K562 (cell line): ENCODE data around the gene ARHGEF7. TPM values are rescaled to one million over a fixed set of nuclear protein-coding genes. Genes with fewer than 3 reads are reported as not detected.

Experiments
- ATAC-seq: fragments of 200-7000 bp; cut with Tn5 transposase; 3 replicates; pipeline ENCODE4 v1.9.1; 2020; ENCODE audit warnings: moderate library complexity
- BruUV-seq: library from RNA; stranded (reverse); fragments of 400-500 nt; replicated peaks from 2 replicates; lab custom pipeline; 2021; lab: Mats Ljungman, UMichigan
- CTCF ChIA-PET: fragments of 300-600 bp; formaldehyde crosslinking; extraction: SDS; loops from one replicate; lab custom pipeline; 2021; ENCODE audit warnings: low intra/inter-chr PET ratio; lab: Yijun Ruan, JAX
- POLR2A ChIA-PET: fragments of 300-600, 350-650 bp; sonication (Branson Sonifier 250); formaldehyde crosslinking; extraction: SDS; loops from one replicate; lab custom pipeline; 2021; ENCODE audit warnings: antibody characterized with exemption, inconsistent platforms; lab: Yijun Ruan, JAX
- DNase-seq, 4 experiments: peaks; one replicate each; pipeline versions ENCODE4 v3.0.0 to v3.0.0-alpha.2; 2011 to 2018; ENCODE audit warnings: low spot score in 3 of 4, mixed read lengths in 3 of 4; ENCODE audit errors: extremely low read depth in 1 of 4
- FAIRE-seq: peaks from 2 replicates; lab custom pipeline; 2011; peaks lifted over from hg19 to GRCh38; lab: Jason Lieb, UNC
- H2AFZ ChIP-seq: 2 replicates; pipeline ENCODE4 v1.6.0; 2011; ENCODE audit warnings: low read depth, low read length, control low read depth, inconsistent platforms
- H3K27ac ChIP-seq: fragments of 200-600 bp; 3 replicates; pipeline ENCODE4 v1.8.0; 2011; ENCODE audit warnings: low read depth, mild to moderate bottlenecking, control low read depth, inconsistent platforms, low read length, moderate library complexity, mixed read lengths; ENCODE audit errors: extremely low read depth
- H3K27me3 ChIP-seq, 2 experiments: fragments of 300-600 bp in 1 of 2; 2 replicates in 1 of 2; 3 replicates in 1 of 2; pipeline versions ENCODE4 v1.6.0 to v1.8.0; 2011; ENCODE audit warnings: inconsistent platforms in 2 of 2, low read length in 2 of 2, mild to moderate bottlenecking in 1 of 2, mixed read lengths in 1 of 2, moderate library complexity in 1 of 2; ENCODE audit not compliant: control insufficient read depth in 2 of 2, insufficient read depth in 2 of 2
- H3K36me3 ChIP-seq: fragments of 300-600 bp; 3 replicates; pipeline ENCODE4 v1.8.0; 2011; ENCODE audit warnings: mild to moderate bottlenecking, low read length, inconsistent platforms; ENCODE audit not compliant: control insufficient read depth, insufficient read depth
- H3K4me1 ChIP-seq, 2 experiments: fragments of 200-600 bp in 1 of 2; replicated peaks in 1 of 2; 2 replicates in 1 of 2; 3 replicates in 1 of 2; pipeline versions ENCODE4 v1.5.1 to v1.8.0; 2011; ENCODE audit warnings: inconsistent platforms in 2 of 2, low read length in 2 of 2, mild to moderate bottlenecking in 1 of 2, mixed read lengths in 1 of 2, moderate library complexity in 1 of 2; ENCODE audit not compliant: control insufficient read depth in 2 of 2, insufficient read depth in 2 of 2
- H3K4me2 ChIP-seq: 2 replicates; pipeline ENCODE4 v1.6.1; 2011; ENCODE audit warnings: low read length, control low read depth, inconsistent platforms, mixed read lengths; ENCODE audit not compliant: insufficient read depth
- H3K4me3 ChIP-seq: fragments of 200-600 bp; sonication (generic), shearing (Covaris generic); 2 replicates; pipeline ENCODE4 v1.5.1; 2016; ENCODE audit warnings: control low read depth, inconsistent platforms
- H3K79me2 ChIP-seq: fragments of 200-600 bp; 3 replicates; pipeline ENCODE4 v1.8.0; 2011; ENCODE audit warnings: low read length, inconsistent platforms; ENCODE audit not compliant: control insufficient read depth, insufficient read depth
- H3K9ac ChIP-seq, 2 experiments: 2 replicates each; pipeline versions ENCODE4 v1.6.0 to v1.6.1; 2011; ENCODE audit warnings: low read depth in 2 of 2, low read length in 2 of 2, control low read depth in 1 of 2, inconsistent platforms in 1 of 2, mild to moderate bottlenecking in 1 of 2, mixed read lengths in 1 of 2; ENCODE audit not compliant: insufficient read depth in 1 of 2
- H3K9me1 ChIP-seq: one replicate; pipeline ENCODE4 v1.6.0; 2011; ENCODE audit warnings: inconsistent platforms, mild to moderate bottlenecking, low read length, moderate library complexity; ENCODE audit not compliant: control insufficient read depth, insufficient read depth
- H3K9me3 ChIP-seq: replicated peaks from 2 replicates; pipeline ENCODE4 v1.5.1; 2011; ENCODE audit warnings: low read depth, low read length, inconsistent platforms; ENCODE audit not compliant: control insufficient read depth, insufficient read depth
- H4K20me1 ChIP-seq: replicated peaks from 2 replicates; pipeline ENCODE4 v1.6.1; 2011; ENCODE audit warnings: low read length, inconsistent platforms, mixed read lengths; ENCODE audit not compliant: control insufficient read depth, insufficient read depth
- CHD1 ChIP-seq: fragments of 200-600 bp; sonication (generic); IDR thresholded peaks from one replicate; pipeline ENCODE4 v1.6.1; 2012; ENCODE audit warnings: mild to moderate bottlenecking, moderate library complexity, low read length, inconsistent platforms
- DACH1 ChIP-seq: fragments of 450-650 bp; IDR thresholded peaks from 2 replicates; pipeline ENCODE4 v1.6.1; 2018; ENCODE audit not compliant: partially characterized antibody
- HDAC1 ChIP-seq, 2 experiments: fragments of 450-650 bp; IDR thresholded peaks; 2 replicates each; pipeline ENCODE4 v1.6.1; 2016 to 2017; ENCODE audit warnings: inconsistent platforms in 1 of 2, mild to moderate bottlenecking in 1 of 2, moderate library complexity in 1 of 2
- HIVEP1 ChIP-seq: fragments of 250-450 bp; sonication (Bioruptor Pico); IDR thresholded peaks from 2 replicates; pipeline ENCODE4 v1.4.0; 2020; ENCODE audit warnings: mild to moderate bottlenecking
- KHSRP ChIP-seq: fragments of 450-650 bp; IDR thresholded peaks from 2 replicates; pipeline ENCODE4 v1.6.1; 2017
- RAD21 ChIP-seq, 2 experiments: fragments of 250-450 bp in 1 of 2; fragments of 450-650 bp in 1 of 2; sonication (Bioruptor Pico) in 1 of 2; formaldehyde crosslinking in 1 of 2; IDR thresholded peaks in 1 of 2; conservative IDR thresholded peaks in 1 of 2; 2 replicates each; pipeline versions ENCODE4 v1.4.0 to v1.8.0; 2020 to 2022; ENCODE audit warnings: mild to moderate bottlenecking in 2 of 2, moderate library complexity in 1 of 2
- SMARCC2 ChIP-seq: fragments of 450-650 bp; IDR thresholded peaks from 2 replicates; pipeline ENCODE4 v1.6.1; 2017; ENCODE audit warnings: antibody characterized with exemption, moderate library complexity, mild to moderate bottlenecking, low read depth
- SMC3 ChIP-seq: conservative IDR thresholded peaks from 2 replicates; pipeline ENCODE4 v1.6.1; 2011; ENCODE audit warnings: low read depth, low read length, improper control_type of control experiment; ENCODE audit not compliant: insufficient read depth
- STAT5B ChIP-seq: fragments of 250-450 bp; sonication (Bioruptor Pico); IDR thresholded peaks from 2 replicates; pipeline ENCODE4 v1.8.0; 2021; ENCODE audit warnings: mild to moderate bottlenecking, inconsistent platforms
- TARDBP ChIP-seq: fragments of 450-650 bp; IDR thresholded peaks from 2 replicates; pipeline ENCODE4 v1.6.1; 2016
- ZNF124 ChIP-seq: sonication (generic); formaldehyde crosslinking; IDR thresholded peaks from 2 replicates; pipeline ENCODE4 v1.8.1; 2022; ENCODE audit warnings: missing genetic modification reagents
- ZNF212 ChIP-seq: fragments of 450-650 bp; formaldehyde crosslinking; IDR thresholded peaks from 2 replicates; pipeline ENCODE4 v1.4.0; 2020; ENCODE audit warnings: mild to moderate bottlenecking
- WGBS: fragments of 100-300 bp; shearing (Covaris generic); methylation state at CpG from one replicate; pipeline ENCODE4 v1.1.6; 2016; ENCODE audit warnings: low coverage, mixed read lengths; ENCODE audit not compliant: insufficient coverage; ENCODE audit errors: missing lambda C conversion rate; 5-methylcytosine and 5-hydroxymethylcytosine counted together
- in situ Hi-C: fragments of 300-500 bp; cut with MboI; formaldehyde crosslinking; loops from 4 replicates; pipeline ENCODE4 v1.15.0; 2018; ENCODE audit warnings: inconsistent platforms, mixed read lengths
- intact Hi-C: fragments of 100-400 bp; cut with micrococcal nuclease; formaldehyde crosslinking; loops from 2 replicates; pipeline ENCODE4 v1.14.2; 2022
- polyA plus RNA-seq, 8 experiments: library from polyadenylated mRNA; depleted of rRNA in 4 of 8; stranded (reverse) in 5 of 8; unstranded in 3 of 8; fragments of >200 nt; fragmentation: Nextera tagmentation in 2 of 8; fragmentation: Illumina TruSeq in 1 of 8; extraction: Ambion mirVana in 2 of 8; extraction: Trizol in 1 of 8; gene quantifications; 2 replicates each; pipeline versions ENCODE4 v1.2.1 to v1.2.3, GENCODE V29; 2011 to 2014; ENCODE audit warnings: inconsistent platforms in 1 of 8, missing spikeins in 1 of 8
- total RNA-seq, 7 experiments: library from RNA; depleted of rRNA in 6 of 7; stranded (reverse); fragments of >200 nt in 6 of 7; fragmentation: Illumina TruSeq in 2 of 7; extraction: Trizol in 2 of 7; gene quantifications; 2 replicates each; pipeline versions ENCODE4 v1.2.1 to v1.2.3, GENCODE V29; 2011 to 2021; ENCODE audit warnings: low replicate concordance in 1 of 7
- TF ChIP-seq, protein P1 (sequence below): fragments of 250-450 bp; sonication (Bioruptor Pico); IDR thresholded peaks from 2 replicates; pipeline ENCODE4 v1.5.0; 2020; ENCODE audit warnings: mild to moderate bottlenecking, borderline replicate concordance
- TF ChIP-seq, protein P2 (sequence below): fragments of 250-450 bp; sonication (Bioruptor Pico); IDR thresholded peaks from 2 replicates; pipeline ENCODE4 v1.4.0; 2020
- TF ChIP-seq, protein P3 (sequence below): fragments of 250-450 bp; sonication (Bioruptor Pico); IDR thresholded peaks from 2 replicates; pipeline ENCODE4 v1.8.0; 2022; ENCODE audit warnings: moderate library complexity, mild to moderate bottlenecking, inconsistent platforms

Gene ARHGEF7
- total and polyA plus RNA-seq, 9 of the 15 experiments (the other 6 are each of a cell fraction or from before 2014, with no cell fraction given): 2.1 to 26.8 (median 17.5) TPM

GRCh38 chr13:111258637-111259036, 143.5 kb downstream of the ARHGEF7 start (continued):
- no peak for TF ChIP-seq ZNF212 (CRISPR knock-in tag)
- TF ChIP-seq HDAC1 (IDR thresholded peaks at IDR 0.05): no peak
- no peak for TF ChIP-seq SMARCC2
- TF ChIP-seq, all 486 proteins: peak for 0

DNA sequence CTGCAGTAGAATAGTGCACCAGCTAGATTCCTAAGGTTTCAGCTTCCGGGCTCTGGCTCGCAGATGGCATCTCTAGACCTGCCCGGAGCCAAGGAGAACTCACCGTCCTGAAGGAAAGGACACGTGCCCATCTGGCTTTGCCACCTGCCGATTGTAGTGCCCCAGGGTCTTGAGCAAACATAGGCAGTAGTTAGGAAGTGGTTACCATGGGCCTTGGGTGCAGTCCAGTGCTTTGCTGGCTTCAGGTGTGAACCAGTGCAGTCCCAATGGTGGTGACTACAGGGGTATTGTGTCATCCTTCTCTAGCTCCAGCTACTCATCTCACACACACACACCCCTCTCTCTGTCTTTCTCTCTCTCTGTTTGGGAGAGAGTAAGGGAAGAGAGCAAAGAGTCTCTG, 143.9 kb downstream of the ARHGEF7 start:
- DNase-seq: no peak
- in situ Hi-C loops (no loop called here), intact Hi-C loops (no loop called here)
- H3K27me3 ChIP-seq: no peaks in the 10 kb centered on the region
- BruUV-seq: no TSS peak
- H3K27ac ChIP-seq: no peak overlapping the region
- H3K36me3 ChIP-seq: peaks cover 6% of the 10 kb centered on the region; the same call in 2 of the 3 replicates
- H3K4me1 ChIP-seq: no peaks in the 10 kb centered on the region
- 97% methylated on average over 5 of the region's 6 CpGs for WGBS
- POLR2A ChIA-PET: no interaction called here
- no peaks in the 10 kb centered on the region for H3K79me2 ChIP-seq
- FAIRE-seq: no peak
- H3K9me3 ChIP-seq: no peaks in the 10 kb centered on the region; the same call in 1 of the 2 replicates
- H3K9me1 ChIP-seq: no peaks in the 10 kb centered on the region
- no peak overlapping the region for H3K4me3 ChIP-seq
- CTCF ChIA-PET: no interaction called here
- H4K20me1 ChIP-seq: no peaks in the 10 kb centered on the region
- no peak overlapping the region for H2AFZ ChIP-seq
- no peak overlapping the region for H3K4me2 ChIP-seq
- H3K9ac ChIP-seq: no peak overlapping the region
- ATAC-seq: no peak
- TF ChIP-seq, protein P1, sequence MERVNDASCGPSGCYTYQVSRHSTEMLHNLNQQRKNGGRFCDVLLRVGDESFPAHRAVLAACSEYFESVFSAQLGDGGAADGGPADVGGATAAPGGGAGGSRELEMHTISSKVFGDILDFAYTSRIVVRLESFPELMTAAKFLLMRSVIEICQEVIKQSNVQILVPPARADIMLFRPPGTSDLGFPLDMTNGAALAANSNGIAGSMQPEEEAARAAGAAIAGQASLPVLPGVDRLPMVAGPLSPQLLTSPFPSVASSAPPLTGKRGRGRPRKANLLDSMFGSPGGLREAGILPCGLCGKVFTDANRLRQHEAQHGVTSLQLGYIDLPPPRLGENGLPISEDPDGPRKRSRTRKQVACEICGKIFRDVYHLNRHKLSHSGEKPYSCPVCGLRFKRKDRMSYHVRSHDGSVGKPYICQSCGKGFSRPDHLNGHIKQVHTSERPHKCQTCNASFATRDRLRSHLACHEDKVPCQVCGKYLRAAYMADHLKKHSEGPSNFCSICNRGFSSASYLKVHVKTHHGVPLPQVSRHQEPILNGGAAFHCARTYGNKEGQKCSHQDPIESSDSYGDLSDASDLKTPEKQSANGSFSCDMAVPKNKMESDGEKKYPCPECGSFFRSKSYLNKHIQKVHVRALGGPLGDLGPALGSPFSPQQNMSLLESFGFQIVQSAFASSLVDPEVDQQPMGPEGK (CRISPR knock-in tag): no peak
- TF ChIP-seq HIVEP1 (CRISPR knock-in tag) (no peak), CHD1 (no peak), DACH1 (no peak), STAT5B (CRISPR knock-in tag) (no peak), ZNF124 (CRISPR knock-in tag) (no peak), SMC3 (no peak), TARDBP (no peak), RAD21 (CRISPR knock-in tag; conservative IDR thresholded peaks at IDR 0.05 in 1 of 2, IDR thresholded peaks at IDR 0.05 in 1 of 2) (no peak), KHSRP (no peak)
- TF ChIP-seq, protein P2, sequence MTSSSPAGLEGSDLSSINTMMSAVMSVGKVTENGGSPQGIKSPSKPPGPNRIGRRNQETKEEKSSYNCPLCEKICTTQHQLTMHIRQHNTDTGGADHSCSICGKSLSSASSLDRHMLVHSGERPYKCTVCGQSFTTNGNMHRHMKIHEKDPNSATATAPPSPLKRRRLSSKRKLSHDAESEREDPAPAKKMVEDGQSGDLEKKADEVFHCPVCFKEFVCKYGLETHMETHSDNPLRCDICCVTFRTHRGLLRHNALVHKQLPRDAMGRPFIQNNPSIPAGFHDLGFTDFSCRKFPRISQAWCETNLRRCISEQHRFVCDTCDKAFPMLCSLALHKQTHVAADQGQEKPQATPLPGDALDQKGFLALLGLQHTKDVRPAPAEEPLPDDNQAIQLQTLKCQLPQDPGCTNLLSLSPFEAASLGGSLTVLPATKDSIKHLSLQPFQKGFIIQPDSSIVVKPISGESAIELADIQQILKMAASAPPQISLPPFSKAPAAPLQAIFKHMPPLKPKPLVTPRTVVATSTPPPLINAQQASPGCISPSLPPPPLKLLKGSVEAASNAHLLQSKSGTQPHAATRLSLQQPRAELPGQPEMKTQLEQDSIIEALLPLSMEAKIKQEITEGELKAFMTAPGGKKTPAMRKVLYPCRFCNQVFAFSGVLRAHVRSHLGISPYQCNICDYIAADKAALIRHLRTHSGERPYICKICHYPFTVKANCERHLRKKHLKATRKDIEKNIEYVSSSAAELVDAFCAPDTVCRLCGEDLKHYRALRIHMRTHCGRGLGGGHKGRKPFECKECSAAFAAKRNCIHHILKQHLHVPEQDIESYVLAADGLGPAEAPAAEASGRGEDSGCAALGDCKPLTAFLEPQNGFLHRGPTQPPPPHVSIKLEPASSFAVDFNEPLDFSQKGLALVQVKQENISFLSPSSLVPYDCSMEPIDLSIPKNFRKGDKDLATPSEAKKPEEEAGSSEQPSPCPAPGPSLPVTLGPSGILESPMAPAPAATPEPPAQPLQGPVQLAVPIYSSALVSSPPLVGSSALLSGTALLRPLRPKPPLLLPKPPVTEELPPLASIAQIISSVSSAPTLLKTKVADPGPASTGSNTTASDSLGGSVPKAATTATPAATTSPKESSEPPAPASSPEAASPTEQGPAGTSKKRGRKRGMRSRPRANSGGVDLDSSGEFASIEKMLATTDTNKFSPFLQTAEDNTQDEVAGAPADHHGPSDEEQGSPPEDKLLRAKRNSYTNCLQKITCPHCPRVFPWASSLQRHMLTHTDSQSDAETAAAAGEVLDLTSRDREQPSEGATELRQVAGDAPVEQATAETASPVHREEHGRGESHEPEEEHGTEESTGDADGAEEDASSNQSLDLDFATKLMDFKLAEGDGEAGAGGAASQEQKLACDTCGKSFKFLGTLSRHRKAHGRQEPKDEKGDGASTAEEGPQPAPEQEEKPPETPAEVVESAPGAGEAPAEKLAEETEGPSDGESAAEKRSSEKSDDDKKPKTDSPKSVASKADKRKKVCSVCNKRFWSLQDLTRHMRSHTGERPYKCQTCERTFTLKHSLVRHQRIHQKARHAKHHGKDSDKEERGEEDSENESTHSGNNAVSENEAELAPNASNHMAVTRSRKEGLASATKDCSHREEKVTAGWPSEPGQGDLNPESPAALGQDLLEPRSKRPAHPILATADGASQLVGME (CRISPR knock-in tag): no peak
- TF ChIP-seq, protein P3, sequence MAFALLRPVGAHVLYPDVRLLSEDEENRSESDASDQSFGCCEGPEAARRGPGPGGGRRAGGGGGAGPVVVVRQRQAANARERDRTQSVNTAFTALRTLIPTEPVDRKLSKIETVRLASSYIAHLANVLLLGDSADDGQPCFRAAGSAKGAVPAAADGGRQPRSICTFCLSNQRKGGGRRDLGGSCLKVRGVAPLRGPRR (CRISPR knock-in tag): no peak
